B cell (primary cell): ENCODE measurements around the gene HOXB7. TPM values are rescaled to one million over a fixed set of nuclear protein-coding genes. Genes with fewer than 3 reads are reported as not detected.

ENCODE experiments used
- ATAC-seq: fragments of 200-7000 bp; cut with Tn5 transposase; one replicate; pipeline ENCODE4 v1.10.0; 2021; ENCODE audit warnings: low read depth, mild to moderate bottlenecking, moderate number of reproducible peaks, moderate library complexity
- CTCF ChIA-PET: fragments of 350-600 bp; sonication (Branson Sonifier 250); formaldehyde crosslinking; loops from one replicate; lab custom pipeline; 2021; ENCODE audit warnings: antibody characterized with exemption, inconsistent platforms; lab: Charles Lee
- POLR2A ChIA-PET: fragments of 350-600 bp; sonication (Branson Sonifier 250); formaldehyde crosslinking; loops from one replicate; lab custom pipeline; 2021; ENCODE audit warnings: antibody characterized with exemption; lab: Charles Lee
- DNase-seq: peaks from one replicate; pipeline ENCODE4 v3.0.0; 2013
- H2AFZ ChIP-seq: 2 replicates; pipeline ENCODE4 v1.6.1; 2012; ENCODE audit warnings: mild to moderate bottlenecking, low read depth, low read length; ENCODE audit not compliant: insufficient read depth, poor library complexity, severe bottlenecking
- H3K27ac ChIP-seq, 2 donors: 1 replicate in 1 of 2; 2 replicates in 1 of 2; pipeline ENCODE4 v1.5.1; 2012 to 2013; ENCODE audit warnings: low read length in 2 of 2, mild to moderate bottlenecking in 2 of 2, moderate library complexity in 1 of 2
- H3K27me3 ChIP-seq, 4 experiments: fragments of 200-600 bp in 1 of 4; sonication (generic) in 1 of 4; replicated peaks in 1 of 4; 1 replicate in 2 of 4; 2 replicates in 2 of 4; pipeline versions ENCODE4 v1.6.1 to v1.7.0; 2013 to 2016; ENCODE audit warnings: low read length in 3 of 4, mild to moderate bottlenecking in 2 of 4, mixed read lengths in 1 of 4, moderate library complexity in 1 of 4; ENCODE audit not compliant: insufficient read depth in 4 of 4, control insufficient read depth in 3 of 4; ENCODE audit errors: control extremely low read depth in 1 of 4
- H3K36me3 ChIP-seq, 2 experiments: replicated peaks in 1 of 2; 1 replicate in 1 of 2; 2 replicates in 1 of 2; pipeline versions ENCODE4 v1.6.1 to v1.7.1; 2013; ENCODE audit warnings: low read length in 1 of 2; ENCODE audit not compliant: insufficient read depth in 2 of 2, control insufficient read depth in 1 of 2; ENCODE audit errors: control extremely low read depth in 1 of 2, extremely low read depth in 1 of 2
- H3K4me1 ChIP-seq, 2 donors: fragments of 200-600 bp in 1 of 2; sonication (generic) in 1 of 2; 1 replicate in 1 of 2; 2 replicates in 1 of 2; pipeline versions ENCODE4 v1.5.1 to v1.6.1; 2013 to 2017; ENCODE audit warnings: low read length in 2 of 2; ENCODE audit not compliant: control insufficient read depth in 2 of 2, insufficient read depth in 2 of 2
- H3K4me2 ChIP-seq: replicated peaks from 2 replicates; pipeline ENCODE3; 2012; ENCODE audit warnings: mild to moderate bottlenecking, low read depth, low read length; ENCODE audit not compliant: poor library complexity, severe bottlenecking
- H3K4me3 ChIP-seq, 5 experiments: fragments of 200-600 bp in 1 of 5; sonication (generic) in 1 of 5; 1 replicate in 3 of 5; 2 replicates in 2 of 5; pipeline versions ENCODE4 v1.5.1 to v1.7.0; 2011 to 2016; ENCODE audit warnings: low read length in 4 of 5, mild to moderate bottlenecking in 4 of 5, low read depth in 2 of 5, control low read depth in 1 of 5, moderate library complexity in 1 of 5; ENCODE audit not compliant: insufficient read depth in 1 of 5; ENCODE audit errors: control extremely low read depth in 1 of 5, extremely low read depth in 1 of 5
- H3K79me2 ChIP-seq: fragments of 200-600 bp; sonication (generic); one replicate; pipeline ENCODE4 v1.6.0; 2016; ENCODE audit warnings: low read length; ENCODE audit not compliant: control insufficient read depth, insufficient read depth
- H3K9ac ChIP-seq: fragments of 200-600 bp; sonication (generic); 2 replicates; pipeline ENCODE4 v1.6.1; 2017; ENCODE audit warnings: mild to moderate bottlenecking, low read length, moderate library complexity
- H3K9me3 ChIP-seq, 3 donors: one replicate each; pipeline versions ENCODE4 v1.6.1 to v1.7.1; 2013; ENCODE audit warnings: low read length in 2 of 3; ENCODE audit not compliant: control insufficient read depth in 2 of 3, insufficient read depth in 1 of 3; ENCODE audit errors: control extremely low read depth in 1 of 3
- H4K20me1 ChIP-seq: 2 replicates; pipeline ENCODE4 v1.6.0; 2012; ENCODE audit warnings: mild to moderate bottlenecking, low read length; ENCODE audit not compliant: insufficient read depth, control insufficient read depth, poor library complexity, severe bottlenecking
- H3K27ac Mint-ChIP-seq: one replicate; pipeline ENCODE4 v1.8.0; 2021; ENCODE audit warnings: mixed read lengths
- H3K27me3 Mint-ChIP-seq: one replicate; pipeline ENCODE4 v1.8.0; 2021; ENCODE audit warnings: mixed read lengths
- H3K4me1 Mint-ChIP-seq: one replicate; pipeline ENCODE4 v1.8.0; 2021; ENCODE audit warnings: mixed read lengths
- H3K4me3 Mint-ChIP-seq: one replicate; pipeline ENCODE4 v1.8.0; 2021; ENCODE audit warnings: mixed read lengths
- H3K9me3 Mint-ChIP-seq: one replicate; pipeline ENCODE4 v1.8.0; 2022; ENCODE audit warnings: mixed read lengths; ENCODE audit not compliant: insufficient read depth
- CTCF ChIP-seq: fragments of 200-600 bp; IDR thresholded peaks from one replicate; pipeline ENCODE4 v1.8.0; 2022; ENCODE audit warnings: antibody characterized with exemption, mild to moderate bottlenecking
- EZH2 ChIP-seq: IDR thresholded peaks from 2 replicates; pipeline ENCODE4 v1.6.1; 2012; ENCODE audit warnings: borderline replicate concordance, low read depth, mild to moderate bottlenecking, moderate library complexity, low read length; ENCODE audit not compliant: insufficient read depth, poor library complexity, severe bottlenecking
- WGBS: methylation state at CpG from one replicate; pipeline ENCODE4 v1.1.5; 2013; ENCODE audit warnings: missing lambda C conversion rate; ENCODE audit not compliant: insufficient coverage; 5-methylcytosine and 5-hydroxymethylcytosine counted together
- intact Hi-C: fragments of 100-400 bp; cut with micrococcal nuclease; formaldehyde crosslinking; loops from one replicate; pipeline ENCODE4 v1.10.0; 2022
- polyA plus RNA-seq: library from polyadenylated mRNA; depleted of rRNA; stranded (reverse); fragments of >200 nt; gene quantifications from 2 replicates; pipeline ENCODE4 v1.2.3, GENCODE V29; 2012
- total RNA-seq, 2 donors: library from RNA; stranded (reverse); fragments of 120-200 nt in 1 of 2; gene quantifications; 1 replicate in 1 of 2; 2 replicates in 1 of 2; pipeline versions ENCODE4 v1.2.3 to v1.2.4, GENCODE V29; 2013 to 2022

Gene HOXB7
- total and polyA plus RNA-seq, 2 donors (not counting 1 experiment from before 2014, with no cell fraction given): 0.25 to 1.3 TPM

DNA sequence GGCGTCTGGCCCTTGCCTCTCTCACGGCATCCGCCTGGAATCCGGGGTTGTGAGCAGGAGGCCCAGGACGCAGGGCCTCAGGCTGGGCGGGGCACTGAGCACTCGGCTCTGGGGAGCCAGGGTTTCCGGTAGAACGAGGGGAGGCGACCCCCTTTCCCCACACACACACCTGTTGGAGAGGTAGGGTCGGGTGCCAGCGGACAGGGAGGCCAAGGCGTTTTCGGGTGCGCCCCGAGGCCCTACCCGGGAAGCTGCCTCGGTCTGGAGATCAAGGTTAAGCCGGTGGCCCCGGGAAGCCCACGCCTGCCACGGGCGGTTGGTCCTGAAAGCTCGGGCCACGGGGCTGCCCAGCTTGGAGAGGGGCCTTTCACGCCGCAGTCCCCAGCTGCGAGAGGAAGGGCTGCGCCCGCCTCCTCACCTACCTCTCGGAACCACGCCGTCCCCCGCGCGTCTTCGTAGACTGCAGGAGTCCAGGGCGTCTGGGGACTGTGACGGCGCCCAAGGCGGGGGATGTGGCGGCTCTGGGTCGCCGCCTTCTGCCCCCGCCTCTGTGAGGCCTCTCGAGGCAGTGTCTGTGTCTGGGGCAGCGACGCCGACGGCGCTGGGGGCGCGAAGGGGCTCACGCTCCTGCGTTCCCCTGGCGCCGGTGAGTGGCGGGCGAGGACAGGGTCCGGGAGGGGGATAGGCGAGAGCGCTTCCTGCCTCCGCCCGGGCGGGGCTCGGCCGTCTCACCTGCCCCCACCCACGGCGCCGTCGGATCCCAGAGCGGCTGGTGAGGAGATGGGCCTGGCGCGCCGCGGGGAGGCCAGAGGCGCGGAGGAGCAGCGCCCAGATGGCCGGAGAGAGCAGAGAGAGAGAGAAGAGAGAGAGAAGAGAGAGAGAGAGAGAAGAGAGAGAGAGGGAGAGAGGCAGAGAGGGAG, 35.6 kb upstream of the HOXB7 start:
- H2AFZ ChIP-seq: peak overlapping the region; percentile 79
- H3K4me1 ChIP-seq: peaks cover 33 to 34% of the 10 kb centered on the region in 2 donors
- ATAC-seq (peak; percentile 53), DNase-seq (peak; percentile 43)
- H3K9ac ChIP-seq: peak overlapping the region; percentile 74
- intact Hi-C loops: no loop called here
- Mint-ChIP-seq H3K27me3 (peaks cover 63% of the 10 kb centered on the region), H3K4me1 (peaks cover 31% of the 10 kb centered on the region), H3K4me3 (peak overlapping the region; percentile 83), H3K27ac (no peak overlapping the region), H3K9me3 (no peaks in the 10 kb centered on the region)
- peak overlapping the region; percentile 97 for H3K4me2 ChIP-seq
- ChIA-PET POLR2A (no interaction called here), CTCF (no interaction called here)
- no peaks in the 10 kb centered on the region for H3K36me3 ChIP-seq
- TF ChIP-seq CTCF (no peak), EZH2 (no peak)
- no peaks in the 10 kb centered on the region for H3K79me2 ChIP-seq
- H4K20me1 ChIP-seq: no peaks in the 10 kb centered on the region
- peak overlapping the region in 3 of 5 experiments; percentile 61 to 71 (median 69) for H3K4me3 ChIP-seq
- peaks cover 0 to 27% (median 0%) of the 10 kb centered on the region in 3 donors for H3K9me3 ChIP-seq
- peaks cover 0 to 68% (median 40%) of the 10 kb centered on the region in 4 experiments for H3K27me3 ChIP-seq
- WGBS: 4% methylated on average over 68 of the region's 80 CpGs
- no peak overlapping the region for H3K27ac ChIP-seq

- H3K27me3 Mint-ChIP-seq: peaks cover 71% of the 10 kb centered on the region
- Histone ChIP-seq H3K4me1 (peaks cover 33 to 37% of the 10 kb centered on the region in 2 donors), H4K20me1 (no peaks in the 10 kb centered on the region), H3K27ac (no peak overlapping the region), H3K4me3 (peak overlapping the region in 1 of 5 experiments; percentile 69), H3K9ac (peak overlapping the region; percentile 74), H3K36me3 (no peaks in the 10 kb centered on the region), H3K79me2 (no peaks in the 10 kb centered on the region), H3K27me3 (peaks cover 0 to 69% (median 41%) of the 10 kb centered on the region in 4 experiments), H3K4me2 (peak overlapping the region; percentile 97), H3K9me3 (peaks cover 0 to 30% (median 0%) of the 10 kb centered on the region in 3 donors), H2AFZ (peak overlapping the region; percentile 79)
- peak overlapping the region; percentile 83 for H3K4me3 Mint-ChIP-seq
- ATAC-seq (no peak), DNase-seq (no peak)
- 77% methylated on average over 10 of the region's 14 CpGs for WGBS
- POLR2A ChIA-PET: no interaction called here
- H3K27ac Mint-ChIP-seq: no peak overlapping the region
- CTCF ChIA-PET: no interaction called here
- no peaks in the 10 kb centered on the region for H3K9me3 Mint-ChIP-seq
- TF ChIP-seq CTCF: no peak
- no peak for TF ChIP-seq EZH2
- H3K4me1 Mint-ChIP-seq: peaks cover 34% of the 10 kb centered on the region
- intact Hi-C loops: no loop called here
Observed at GRCh38 chr17:48645639-48646182, 34.9 kb upstream of the HOXB7 start.
